Measurements from ENCODE around the gene SERPINB3. TPM values are rescaled to one million over a fixed set of nuclear protein-coding genes. Genes with fewer than 3 reads are reported as not detected.

Gene SERPINB3
- total and polyA plus RNA-seq, 2 of the 8 experiments (the other 6 are each of a cell fraction or from before 2014, with no cell fraction given), result 0.17 to 0.18 TPM

DNA sequence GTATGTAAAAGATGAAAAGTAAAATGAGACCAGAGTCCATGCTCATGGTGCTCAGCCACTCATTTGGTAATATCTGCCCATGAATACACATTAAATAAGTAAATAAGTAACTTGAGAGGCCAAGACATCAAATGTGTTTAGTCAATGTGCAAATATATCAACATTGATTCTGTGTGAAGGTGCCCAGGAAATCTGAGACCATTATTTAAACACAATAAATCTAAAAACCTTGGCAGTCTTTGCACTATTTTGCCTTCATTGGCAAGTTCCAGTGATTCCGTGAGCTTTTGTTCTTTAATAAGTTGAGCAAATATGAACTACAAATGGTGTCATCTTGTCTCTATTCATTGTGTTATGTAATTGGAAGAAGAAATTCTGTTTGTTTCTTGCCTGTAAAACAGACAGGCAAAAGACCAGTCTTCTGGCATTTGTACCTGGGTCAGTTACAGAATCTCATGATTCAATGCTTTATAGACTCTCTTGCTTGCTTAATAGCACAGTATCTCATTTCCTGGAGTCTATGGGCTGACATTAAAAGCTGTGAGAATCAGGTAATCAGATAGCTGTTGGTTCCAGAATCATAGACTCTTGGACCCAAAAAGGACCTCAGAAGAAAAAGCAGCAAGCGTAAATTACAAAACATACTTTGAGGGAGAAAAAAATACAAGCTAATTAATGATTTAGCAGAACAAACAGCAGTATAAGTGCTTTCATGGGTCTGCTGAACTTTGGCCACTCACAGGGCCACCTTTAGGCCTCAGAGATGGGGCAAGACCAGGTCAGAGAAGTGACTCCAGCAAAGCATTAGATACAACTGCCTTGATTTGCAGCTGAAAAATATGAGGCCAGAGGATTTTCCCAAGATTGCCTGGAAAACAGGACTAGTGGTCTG is 20.0 kb upstream of the SERPINB3 start:
- no peak overlapping the region for H4K5ac ChIP-seq (ENCODE audit: insufficient read length, low read depth, low read length)
- H4K20me1 ChIP-seq (replicated peaks in 1 of 2; ENCODE audit: control insufficient read depth in 1 of 2, insufficient read depth in 2 of 2, low read length in 2 of 2), result no peaks in the 10 kb centered on the region
- POLR2A ChIA-PET (ENCODE audit: partially characterized antibody), result no interaction called here
- H3K4ac ChIP-seq (replicated peaks; ENCODE audit: insufficient read length, low read depth, low read length), result no peak overlapping the region
- H3K56ac ChIP-seq (replicated peaks; ENCODE audit: insufficient read length, low read depth, low read length), result no peak overlapping the region
- H3K36me3 ChIP-seq (ENCODE audit: control insufficient read depth in 2 of 4, insufficient read depth in 4 of 4, low read length in 3 of 4), result no peaks in the 10 kb centered on the region
- H2BK120ac ChIP-seq (replicated peaks; ENCODE audit: low read depth, low read length), result no peak overlapping the region
- H3K4me2 ChIP-seq (ENCODE audit: insufficient read depth in 1 of 2, low read depth in 2 of 2, low read length in 2 of 2), result no peak overlapping the region
- no peak overlapping the region for H4K91ac ChIP-seq (replicated peaks; ENCODE audit: insufficient read length, low read length)
- H3K9me3 ChIP-seq (ENCODE audit: insufficient read depth in 2 of 2, low read depth in 1 of 2, low read length in 1 of 2), result no peaks in the 10 kb centered on the region
- no peak overlapping the region for H3K18ac ChIP-seq (ENCODE audit: extremely low read depth, low read length)
- FAIRE-seq, result no peak
- H3K23me2 ChIP-seq (ENCODE audit: low read depth, low read length), result no peaks in the 10 kb centered on the region; the same call in 1 of the 2 replicates
- no peaks in the 10 kb centered on the region for H3K79me2 ChIP-seq (ENCODE audit: control insufficient read depth in 1 of 2, insufficient read depth in 2 of 2, low read length in 2 of 2)
- CTCF ChIA-PET (ENCODE audit: partially characterized antibody), result interaction anchor here (0.7 to 5.7 kb wide), 6 partner anchors 22 to 170 kb away, joined by 3 to 35 read pairs (median 3); no protein-coding TSS in a partner anchor
- H3K79me1 ChIP-seq (ENCODE audit: low read depth, low read length), result no peaks in the 10 kb centered on the region
- H2AK5ac ChIP-seq (ENCODE audit: low read depth, low read length), result no peak overlapping the region
- H3K27ac ChIP-seq (ENCODE audit: low read depth, low read length), result no peak overlapping the region
- WGBS, 2 experiments (ENCODE audit: extremely low coverage in 1 of 2, insufficient coverage in 1 of 2, insufficient read length in 1 of 2, insufficient replicate concordance in 2 of 2, low coverage in 1 of 2, low lambda C conversion rate in 2 of 2, missing lambda C conversion rate in 1 of 2), result 97% methylated on average over 2 of the region's 2 CpGs; no CpG with 5 or more reads in 1 of the 2 experiments
- peaks cover 1 to 6% (median 5%) of the 10 kb centered on the region in 4 experiments; a peak in 4 of 7 replicates for H3K4me1 ChIP-seq (replicated peaks in 1 of 4; ENCODE audit: control insufficient read depth in 3 of 4, insufficient read depth in 4 of 4, low read length in 3 of 4)
- H2BK5ac ChIP-seq (ENCODE audit: low read depth, low read length), result no peak overlapping the region
- no peak overlapping the region for H3K23ac ChIP-seq (ENCODE audit: insufficient read length)
- H3K27me3 ChIP-seq (replicated peaks in 1 of 4; ENCODE audit: control insufficient read depth in 3 of 4, extremely low read depth in 1 of 4, insufficient read depth in 3 of 4, low read length in 3 of 4), result no peaks in the 10 kb centered on the region
- DNase-seq (ENCODE audit: low read depth in 1 of 2, low spot score in 2 of 2), result no peak
- H2BK15ac ChIP-seq (ENCODE audit: low read length), result no peak overlapping the region
- no peak overlapping the region for H2BK20ac ChIP-seq (ENCODE audit: low read length)
- H4K8ac ChIP-seq (ENCODE audit: extremely low read depth, insufficient read depth, low read length), result no peak overlapping the region
- H3K14ac ChIP-seq (ENCODE audit: insufficient read length), result no peak overlapping the region
- no peak overlapping the region for H2BK12ac ChIP-seq (ENCODE audit: low read depth, low read length)
- H3K4me3 ChIP-seq (ENCODE audit: extremely low read depth in 1 of 4, insufficient read depth in 2 of 4, low read depth in 3 of 4, low read length in 4 of 4), result no peak overlapping the region
- H3K9ac ChIP-seq (replicated peaks in 1 of 4; ENCODE audit: extremely low read depth in 1 of 4, low read depth in 3 of 4, low read length in 3 of 4), result no peak overlapping the region
- peak overlapping the region; percentile 91 for H2AFZ ChIP-seq (ENCODE audit: low read length)
- TF ChIP-seq EP300 (IDR thresholded peaks at IDR 0.05; ENCODE audit: borderline replicate concordance in 1 of 2, low read depth in 2 of 2, low read length in 2 of 2), result no peak
- no peak for TF ChIP-seq ASH2L (IDR thresholded peaks at IDR 0.05; ENCODE audit: low read length)
- TF ChIP-seq, protein P1, sequence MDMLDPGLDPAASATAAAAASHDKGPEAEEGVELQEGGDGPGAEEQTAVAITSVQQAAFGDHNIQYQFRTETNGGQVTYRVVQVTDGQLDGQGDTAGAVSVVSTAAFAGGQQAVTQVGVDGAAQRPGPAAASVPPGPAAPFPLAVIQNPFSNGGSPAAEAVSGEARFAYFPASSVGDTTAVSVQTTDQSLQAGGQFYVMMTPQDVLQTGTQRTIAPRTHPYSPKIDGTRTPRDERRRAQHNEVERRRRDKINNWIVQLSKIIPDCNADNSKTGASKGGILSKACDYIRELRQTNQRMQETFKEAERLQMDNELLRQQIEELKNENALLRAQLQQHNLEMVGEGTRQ (IDR thresholded peaks at IDR 0.05; ENCODE audit: low read length), result no peak
- TF ChIP-seq SIRT6 (IDR thresholded peaks at IDR 0.05; ENCODE audit: low read length), result no peak
- no peak for TF ChIP-seq CBX5 (IDR thresholded peaks at IDR 0.05; ENCODE audit: low read depth, low read length)
- no peak for TF ChIP-seq RBBP5 (IDR thresholded peaks at IDR 0.05; ENCODE audit: borderline replicate concordance, low read depth, low read length)
- TF ChIP-seq TAF7 (optimal IDR thresholded peaks at IDR 0.05; ENCODE audit: borderline replicate concordance, low read depth, low read length), result no peak
